Mesothelial cell of epicardium (in vitro differentiated cells): ENCODE data around the gene MTO1. TPM values are rescaled to one million over a fixed set of nuclear protein-coding genes. Genes with fewer than 3 reads are reported as not detected.
A peak's percentile ranks its signal among the peaks of the same experiment; 100 is the strongest.
"Not testable (repeated sequence)": the region's sequence is repeated elsewhere in the genome, so short reads cannot be mapped to it uniquely, and the experiment has no call there.

Experiments
- DNase-seq, 2 experiments: peaks; one replicate each; pipeline ENCODE4 v3.0.0; 2021; ENCODE audit warnings: low spot score in 2 of 2; ENCODE audit not compliant: unreplicated experiment in 2 of 2
- H3K27ac Mint-ChIP-seq: 2 replicates; pipeline ENCODE4 v1.8.0; 2021; ENCODE audit warnings: mixed read lengths
- H3K27me3 Mint-ChIP-seq: 2 replicates; pipeline ENCODE4 v1.8.0; 2021; ENCODE audit warnings: low read depth, mixed read lengths
- H3K36me3 Mint-ChIP-seq: 2 replicates; pipeline ENCODE4 v1.8.0; 2021; ENCODE audit warnings: mixed read lengths
- H3K4me1 Mint-ChIP-seq: 2 replicates; pipeline ENCODE4 v1.8.0; 2021; ENCODE audit warnings: mixed read lengths
- H3K4me3 Mint-ChIP-seq: 2 replicates; pipeline ENCODE4 v1.8.0; 2021; ENCODE audit warnings: mild to moderate bottlenecking, moderate library complexity, mixed read lengths
- H3K9me3 Mint-ChIP-seq: 2 replicates; pipeline ENCODE4 v1.8.0; 2021; ENCODE audit warnings: mixed read lengths
- CTCF ChIP-seq: fragments of 200-600 bp; sonication (generic); IDR thresholded peaks from one replicate; pipeline ENCODE4 v1.5.0; 2021; ENCODE audit warnings: antibody characterized with exemption; ENCODE audit not compliant: unreplicated experiment
- total RNA-seq: library from RNA; stranded (reverse); gene quantifications from 3 replicates; pipeline ENCODE4 v1.2.1, GENCODE V29; 2021

Gene MTO1
- total RNA-seq, 1 donor from 2014 or later, result 21.6 TPM

GRCh38 chr6:73547036-73547435, 85.5 kb downstream of the MTO1 start:
- H3K27ac Mint-ChIP-seq, result no peak overlapping the region
- H3K27me3 Mint-ChIP-seq, result no peaks in the 10 kb centered on the region
- DNase-seq, result no peak
- no peak for TF ChIP-seq CTCF
- no peaks in the 10 kb centered on the region for H3K36me3 Mint-ChIP-seq
- no peaks in the 10 kb centered on the region for H3K9me3 Mint-ChIP-seq
- H3K4me3 Mint-ChIP-seq, result no peak overlapping the region
- no peaks in the 10 kb centered on the region for H3K4me1 Mint-ChIP-seq

- DNase-seq, result no peak
- no peaks in the 10 kb centered on the region for H3K36me3 Mint-ChIP-seq
- no peak overlapping the region for H3K4me3 Mint-ChIP-seq
- no peaks in the 10 kb centered on the region for H3K27me3 Mint-ChIP-seq
- H3K9me3 Mint-ChIP-seq, result no peaks in the 10 kb centered on the region
- TF ChIP-seq CTCF, result no peak
- H3K27ac Mint-ChIP-seq, result no peak overlapping the region
- no peaks in the 10 kb centered on the region for H3K4me1 Mint-ChIP-seq
Measured at GRCh38 chr6:73548458-73549446, 87.2 kb downstream of the MTO1 start.

- not testable (repeated sequence) for H3K9me3 Mint-ChIP-seq, H3K27me3 Mint-ChIP-seq, H3K4me3 Mint-ChIP-seq, H3K4me1 Mint-ChIP-seq, DNase-seq, H3K27ac Mint-ChIP-seq, H3K36me3 Mint-ChIP-seq
Measured at GRCh38 chr6:73551115-73551514, 89.6 kb downstream of the MTO1 start.

- not testable (repeated sequence) for H3K9me3 Mint-ChIP-seq, H3K27me3 Mint-ChIP-seq, H3K36me3 Mint-ChIP-seq, H3K27ac Mint-ChIP-seq, H3K4me3 Mint-ChIP-seq, DNase-seq
- H3K4me1 Mint-ChIP-seq, result peaks cover 21% of the 10 kb centered on the region
Measured at GRCh38 chr6:73555380-73555949, 93.9 kb downstream of the MTO1 start.

- Mint-ChIP-seq H3K27me3 (no peaks in the 10 kb centered on the region), H3K27ac (peak overlapping the region; percentile 2), H3K9me3 (no peaks in the 10 kb centered on the region), H3K4me1 (peaks cover 27% of the 10 kb centered on the region), H3K4me3 (no peak overlapping the region), H3K36me3 (no peaks in the 10 kb centered on the region)
- DNase-seq, result no peak
- no peak for TF ChIP-seq CTCF
Measured at GRCh38 chr6:73556836-73557235, 95.3 kb downstream of the MTO1 start.

Other genes with a start within 250 kb of the MTO1 start
- 0.56 to 0.95 TPM (median 0.58 TPM) in 3 replicates for gene KHDC1L, start 236.2 kb upstream of the MTO1 start, total RNA-seq
- 9.5 to 10.2 TPM (median 10.2 TPM) in 3 replicates for gene KHDC1, start 198.5 kb upstream of the MTO1 start, total RNA-seq
- gene DPPA5, start 107.5 kb upstream of the MTO1 start, total RNA-seq, result not detected in 3 replicates
- 0.27 TPM in 1 of 3 replicates, not detected in the others for gene KHDC3L, start 99.1 kb upstream of the MTO1 start, total RNA-seq
- gene OOEP, start 91.8 kb upstream of the MTO1 start, total RNA-seq, result not detected in 3 replicates
- not detected in 3 replicates for gene DDX43, start 66.9 kb upstream of the MTO1 start, total RNA-seq
- gene CGAS, start 9.4 kb upstream of the MTO1 start, total RNA-seq, result 0.27 to 0.65 TPM (median 0.52 TPM) in 3 replicates
- gene EEF1A1, start 59.3 kb downstream of the MTO1 start, total RNA-seq, result 11,105 to 11,574 TPM (median 11,439 TPM) in 3 replicates
- 10.1 to 11.8 TPM (median 10.3 TPM) in 3 replicates for gene SLC17A5, start 192.3 kb downstream of the MTO1 start, total RNA-seq
- gene CD109, start 234.5 kb downstream of the MTO1 start, total RNA-seq, result 3.7 to 4.3 TPM (median 3.8 TPM) in 3 replicates